ENCODE results near the gene SLC8A1. TPM values are rescaled to one million over a fixed set of nuclear protein-coding genes. Genes with fewer than 3 reads are reported as not detected.

The SLC8A1 gene
- total RNA-seq, 2 experiments from 2014 or later: 0.22 to 0.31 TPM

- DNase-seq: no peak
- Mint-ChIP-seq H3K4me1 (no peaks in the 10 kb centered on the region), H3K4me3 (no peak overlapping the region)
Measured at GRCh38 chr2:40265602-40266001, 186.3 kb downstream of the SLC8A1 start.

GRCh38 chr2:40261042-40261441 is 190.8 kb downstream of the SLC8A1 start:
- Mint-ChIP-seq H3K9me3 (no peaks in the 10 kb centered on the region), H3K4me1 (no peaks in the 10 kb centered on the region), H3K27me3 (peaks cover 4% of the 10 kb centered on the region)

More at GRCh38 chr2:40265602-40266001, 186.3 kb downstream of the SLC8A1 start:
- no peaks in the 10 kb centered on the region for H3K36me3 Mint-ChIP-seq
- H3K9me3 Mint-ChIP-seq: no peaks in the 10 kb centered on the region
- no peak overlapping the region for H3K27ac Mint-ChIP-seq
- no peaks in the 10 kb centered on the region for H3K27me3 Mint-ChIP-seq

GRCh38 chr2:40260437-40260836 is 191.5 kb downstream of the SLC8A1 start:
- no peaks in the 10 kb centered on the region for H3K36me3 Mint-ChIP-seq
- no peak for DNase-seq
- no peaks in the 10 kb centered on the region for H3K9me3 Mint-ChIP-seq
- H3K4me1 Mint-ChIP-seq: no peaks in the 10 kb centered on the region
- H3K27me3 Mint-ChIP-seq: peaks cover 4% of the 10 kb centered on the region
- H3K27ac Mint-ChIP-seq: no peak overlapping the region
- no peak overlapping the region for H3K4me3 Mint-ChIP-seq

More at GRCh38 chr2:40261042-40261441, 190.8 kb downstream of the SLC8A1 start:
- Mint-ChIP-seq H3K27ac (no peak overlapping the region), H3K36me3 (no peaks in the 10 kb centered on the region), H3K4me3 (no peak overlapping the region)
- DNase-seq: no peak

- H3K36me3 Mint-ChIP-seq: no peaks in the 10 kb centered on the region
- peaks cover 4% of the 10 kb centered on the region for H3K27me3 Mint-ChIP-seq
- DNase-seq: no peak
- no peaks in the 10 kb centered on the region for H3K9me3 Mint-ChIP-seq
- H3K27ac Mint-ChIP-seq: no peak overlapping the region
- no peak overlapping the region for H3K4me3 Mint-ChIP-seq
- H3K4me1 Mint-ChIP-seq: no peaks in the 10 kb centered on the region
Measured at GRCh38 chr2:40259900-40260299, 192.0 kb downstream of the SLC8A1 start.

- no peaks in the 10 kb centered on the region for H3K4me1 Mint-ChIP-seq
- no peak overlapping the region for H3K4me3 Mint-ChIP-seq
- H3K27ac Mint-ChIP-seq: no peak overlapping the region
- peaks cover 4% of the 10 kb centered on the region for H3K27me3 Mint-ChIP-seq
- no peak for DNase-seq
- H3K36me3 Mint-ChIP-seq: no peaks in the 10 kb centered on the region
- no peaks in the 10 kb centered on the region for H3K9me3 Mint-ChIP-seq
Measured at GRCh38 chr2:40258135-40258457, 193.8 kb downstream of the SLC8A1 start.

- Mint-ChIP-seq H3K36me3 (no peaks in the 10 kb centered on the region), H3K27ac (no peak overlapping the region), H3K9me3 (no peaks in the 10 kb centered on the region), H3K4me1 (no peaks in the 10 kb centered on the region), H3K27me3 (peaks cover 4% of the 10 kb centered on the region), H3K4me3 (no peak overlapping the region)
- DNase-seq: no peak
Measured at GRCh38 chr2:40257340-40258134, 194.4 kb downstream of the SLC8A1 start.

GRCh38 chr2:40256649-40257048 is 195.2 kb downstream of the SLC8A1 start:
- H3K27me3 Mint-ChIP-seq: peaks cover 4% of the 10 kb centered on the region
- no peaks in the 10 kb centered on the region for H3K9me3 Mint-ChIP-seq
- H3K4me3 Mint-ChIP-seq: no peak overlapping the region
- H3K36me3 Mint-ChIP-seq: no peaks in the 10 kb centered on the region
- H3K27ac Mint-ChIP-seq: no peak overlapping the region
- DNase-seq: no peak
- H3K4me1 Mint-ChIP-seq: no peaks in the 10 kb centered on the region

- Mint-ChIP-seq H3K36me3 (no peaks in the 10 kb centered on the region), H3K4me3 (no peak overlapping the region), H3K4me1 (no peaks in the 10 kb centered on the region), H3K27me3 (peaks cover 4% of the 10 kb centered on the region), H3K27ac (no peak overlapping the region), H3K9me3 (no peaks in the 10 kb centered on the region)
- no peak for DNase-seq
Measured at GRCh38 chr2:40256008-40256407, 195.9 kb downstream of the SLC8A1 start.

GRCh38 chr2:40255103-40255502 is 196.8 kb downstream of the SLC8A1 start:
- no peaks in the 10 kb centered on the region for H3K9me3 Mint-ChIP-seq
- no peak for DNase-seq
- no peak overlapping the region for H3K4me3 Mint-ChIP-seq
- H3K27me3 Mint-ChIP-seq: peaks cover 4% of the 10 kb centered on the region
- no peak overlapping the region for H3K27ac Mint-ChIP-seq
- no peaks in the 10 kb centered on the region for H3K4me1 Mint-ChIP-seq
- H3K36me3 Mint-ChIP-seq: no peaks in the 10 kb centered on the region

- Mint-ChIP-seq H3K9me3 (no peaks in the 10 kb centered on the region), H3K36me3 (no peaks in the 10 kb centered on the region), H3K4me1 (no peaks in the 10 kb centered on the region), H3K27ac (no peak overlapping the region), H3K27me3 (peaks cover 4% of the 10 kb centered on the region), H3K4me3 (no peak overlapping the region)
- DNase-seq: no peak
Measured at GRCh38 chr2:40254611-40255010, 197.3 kb downstream of the SLC8A1 start.

- H3K4me3 Mint-ChIP-seq: no peak overlapping the region
Measured at GRCh38 chr2:40251137-40251536, 200.8 kb downstream of the SLC8A1 start.

GRCh38 chr2:40249577-40249976 is 202.3 kb downstream of the SLC8A1 start:
- no peaks in the 10 kb centered on the region for H3K27me3 Mint-ChIP-seq
- no peak overlapping the region for H3K27ac Mint-ChIP-seq
- H3K4me1 Mint-ChIP-seq: no peaks in the 10 kb centered on the region
- H3K9me3 Mint-ChIP-seq: no peaks in the 10 kb centered on the region
- no peaks in the 10 kb centered on the region for H3K36me3 Mint-ChIP-seq
- no peak overlapping the region for H3K4me3 Mint-ChIP-seq
- no peak for DNase-seq

More at GRCh38 chr2:40251137-40251536, 200.8 kb downstream of the SLC8A1 start:
- Mint-ChIP-seq H3K4me1 (no peaks in the 10 kb centered on the region), H3K9me3 (no peaks in the 10 kb centered on the region), H3K27me3 (no peaks in the 10 kb centered on the region), H3K27ac (no peak overlapping the region), H3K36me3 (no peaks in the 10 kb centered on the region)
- DNase-seq: no peak

- Mint-ChIP-seq H3K27ac (no peak overlapping the region), H3K4me1 (no peaks in the 10 kb centered on the region), H3K9me3 (no peaks in the 10 kb centered on the region), H3K27me3 (peaks cover 5% of the 10 kb centered on the region), H3K4me3 (no peak overlapping the region), H3K36me3 (no peaks in the 10 kb centered on the region)
- no peak for DNase-seq
Measured at GRCh38 chr2:40248294-40248693, 203.6 kb downstream of the SLC8A1 start.

GRCh38 chr2:40244675-40245074 is 207.2 kb downstream of the SLC8A1 start:
- H3K27ac Mint-ChIP-seq: no peak overlapping the region
- H3K9me3 Mint-ChIP-seq: no peaks in the 10 kb centered on the region
- H3K4me3 Mint-ChIP-seq: no peak overlapping the region
- H3K27me3 Mint-ChIP-seq: peaks cover 6% of the 10 kb centered on the region
- no peaks in the 10 kb centered on the region for H3K4me1 Mint-ChIP-seq
- no peak for DNase-seq
- H3K36me3 Mint-ChIP-seq: no peaks in the 10 kb centered on the region

- no peaks in the 10 kb centered on the region for H3K9me3 Mint-ChIP-seq
- no peaks in the 10 kb centered on the region for H3K36me3 Mint-ChIP-seq
- no peak for DNase-seq
- no peak overlapping the region for H3K4me3 Mint-ChIP-seq
- H3K4me1 Mint-ChIP-seq: no peaks in the 10 kb centered on the region
- no peak overlapping the region for H3K27ac Mint-ChIP-seq
- peaks cover 6% of the 10 kb centered on the region for H3K27me3 Mint-ChIP-seq
Measured at GRCh38 chr2:40244251-40244650, 207.6 kb downstream of the SLC8A1 start.

- H3K27me3 Mint-ChIP-seq: peaks cover 6% of the 10 kb centered on the region
- H3K9me3 Mint-ChIP-seq: no peaks in the 10 kb centered on the region
- DNase-seq: no peak
- no peak overlapping the region for H3K4me3 Mint-ChIP-seq
- H3K27ac Mint-ChIP-seq: no peak overlapping the region
- no peaks in the 10 kb centered on the region for H3K36me3 Mint-ChIP-seq
- H3K4me1 Mint-ChIP-seq: no peaks in the 10 kb centered on the region
Measured at GRCh38 chr2:40243581-40244187, 208.2 kb downstream of the SLC8A1 start.

Data from activated naive CD8-positive, alpha-beta T cell treated with anti-CD3 and anti-CD28 coated beads for 36 hours (primary cell).